Chondrocyte (in vitro differentiated cells): Measurements from ENCODE around the gene GASK1A. TPM values are rescaled to one million over a fixed set of nuclear protein-coding genes. Genes with fewer than 3 reads are reported as not detected.

Source experiments
- DNase-seq: peaks from one replicate; pipeline ENCODE4 v3.0.0; 2021; ENCODE audit warnings: mixed read lengths, low spot score
- H3K27ac Mint-ChIP-seq: one replicate; pipeline ENCODE4 v1.8.0; 2021; ENCODE audit warnings: mild to moderate bottlenecking, moderate library complexity, mixed read lengths; ENCODE audit not compliant: unreplicated experiment
- H3K27me3 Mint-ChIP-seq: 2 replicates; pipeline ENCODE4 v1.8.0; 2021; ENCODE audit warnings: low read depth, mixed read lengths
- H3K36me3 Mint-ChIP-seq: 2 replicates; pipeline ENCODE4 v1.8.0; 2021; ENCODE audit warnings: low read depth, mixed read lengths
- H3K4me1 Mint-ChIP-seq: 2 replicates; pipeline ENCODE4 v1.8.0; 2021; ENCODE audit warnings: low read depth, mild to moderate bottlenecking, mixed read lengths
- H3K4me3 Mint-ChIP-seq: one replicate; pipeline ENCODE4 v1.8.0; 2021; ENCODE audit warnings: mild to moderate bottlenecking, moderate library complexity, mixed read lengths; ENCODE audit not compliant: unreplicated experiment
- H3K9me3 Mint-ChIP-seq: 2 replicates; pipeline ENCODE4 v1.8.0; 2021; ENCODE audit warnings: low read depth, mixed read lengths
- CTCF ChIP-seq: fragments of 200-600 bp; sonication (generic); IDR thresholded peaks from 2 replicates; pipeline ENCODE4 v1.5.0; 2021; ENCODE audit warnings: antibody characterized with exemption, mild to moderate bottlenecking, moderate library complexity
- total RNA-seq: library from RNA; stranded (reverse); gene quantifications from 3 replicates; pipeline ENCODE4 v1.2.1, GENCODE V29; 2021

GASK1A gene
- total RNA-seq, 1 donor from 2014 or later: 0.17 TPM

GRCh38 chr3:43074901-43075689 is 96.0 kb downstream of the GASK1A start:
- no peak for DNase-seq
- H3K36me3 Mint-ChIP-seq: peaks cover 10% of the 10 kb centered on the region
- H3K27me3 Mint-ChIP-seq: no peaks in the 10 kb centered on the region
- no peak overlapping the region for H3K27ac Mint-ChIP-seq
- H3K4me3 Mint-ChIP-seq: no peak overlapping the region
- H3K4me1 Mint-ChIP-seq: peaks cover 6% of the 10 kb centered on the region
- no peaks in the 10 kb centered on the region for H3K9me3 Mint-ChIP-seq
- TF ChIP-seq CTCF: no peak

- H3K4me3 Mint-ChIP-seq: no peak overlapping the region
- no peak for TF ChIP-seq CTCF
- peaks cover 17% of the 10 kb centered on the region for H3K36me3 Mint-ChIP-seq
- peaks cover 6% of the 10 kb centered on the region for H3K4me1 Mint-ChIP-seq
- H3K9me3 Mint-ChIP-seq: no peaks in the 10 kb centered on the region
- no peak overlapping the region for H3K27ac Mint-ChIP-seq
- no peaks in the 10 kb centered on the region for H3K27me3 Mint-ChIP-seq
- DNase-seq: no peak
These were observed 97.0 kb downstream of the GASK1A start for GRCh38 chr3:43075904-43076661.

- no peak for TF ChIP-seq CTCF
- Mint-ChIP-seq H3K36me3 (peaks cover 17% of the 10 kb centered on the region), H3K4me3 (no peak overlapping the region), H3K27ac (no peak overlapping the region), H3K9me3 (no peaks in the 10 kb centered on the region), H3K4me1 (peaks cover 6% of the 10 kb centered on the region), H3K27me3 (no peaks in the 10 kb centered on the region)
- no peak for DNase-seq
These were observed 97.7 kb downstream of the GASK1A start for GRCh38 chr3:43076857-43077256.

GRCh38 chr3:43077261-43077660 is 98.2 kb downstream of the GASK1A start:
- no peaks in the 10 kb centered on the region for H3K27me3 Mint-ChIP-seq
- peaks cover 6% of the 10 kb centered on the region for H3K4me1 Mint-ChIP-seq
- H3K9me3 Mint-ChIP-seq: no peaks in the 10 kb centered on the region
- no peak overlapping the region for H3K4me3 Mint-ChIP-seq
- DNase-seq: no peak
- no peak overlapping the region for H3K27ac Mint-ChIP-seq
- peaks cover 17% of the 10 kb centered on the region for H3K36me3 Mint-ChIP-seq
- no peak for TF ChIP-seq CTCF

GRCh38 chr3:43077707-43078106 is 98.6 kb downstream of the GASK1A start:
- H3K9me3 Mint-ChIP-seq: no peaks in the 10 kb centered on the region
- DNase-seq: no peak
- no peak for TF ChIP-seq CTCF
- H3K27ac Mint-ChIP-seq: no peak overlapping the region
- no peaks in the 10 kb centered on the region for H3K27me3 Mint-ChIP-seq
- H3K4me3 Mint-ChIP-seq: no peak overlapping the region
- H3K4me1 Mint-ChIP-seq: peaks cover 6% of the 10 kb centered on the region
- peaks cover 17% of the 10 kb centered on the region for H3K36me3 Mint-ChIP-seq
